Sigmoid colon (tissue), 7 donors: Measurements from ENCODE around the gene FAM13C. TPM values are rescaled to one million over a fixed set of nuclear protein-coding genes. Genes with fewer than 3 reads are reported as not detected.

Experiments used
- DNase-seq: peaks from one replicate; pipeline ENCODE4 v3.0.0-alpha.2; 2019
- H3K27ac ChIP-seq, 4 donors: fragments of 200-600 bp; sonication (generic); one replicate each; pipeline ENCODE4 v1.5.1; 2016 to 2019; ENCODE audit warnings: mild to moderate bottlenecking in 1 of 4
- H3K27me3 ChIP-seq, 3 donors: fragments of 200-600 bp; sonication (generic); one replicate each; pipeline ENCODE4 v1.5.1; 2019; ENCODE audit warnings: mild to moderate bottlenecking in 1 of 3
- H3K36me3 ChIP-seq, 4 donors: fragments of 200-600 bp; sonication (generic); one replicate each; pipeline ENCODE4 v1.5.1; 2016 to 2019
- H3K4me1 ChIP-seq, 4 donors: fragments of 200-600 bp; sonication (generic); one replicate each; pipeline ENCODE4 v1.5.1; 2017 to 2019
- H3K4me3 ChIP-seq, 4 donors: fragments of 200-600 bp; sonication (generic); one replicate each; pipeline ENCODE4 v1.5.1; 2017 to 2019; ENCODE audit warnings: mild to moderate bottlenecking in 2 of 4, moderate library complexity in 1 of 4
- H3K9me3 ChIP-seq, 4 donors: fragments of 200-600 bp in 3 of 4; sonication (generic) in 3 of 4; one replicate each; pipeline versions ENCODE4 v1.5.1 to v1.6.1; 2013 to 2019
- EP300 ChIP-seq, 4 donors: sonication (generic); formaldehyde crosslinking; IDR thresholded peaks; one replicate each; pipeline ENCODE4 v1.6.1; 2017; ENCODE audit warnings: antibody characterized with exemption in 4 of 4
- POLR2A ChIP-seq, 2 donors: fragments of 450-650 bp; IDR thresholded peaks; one replicate each; pipeline ENCODE4 v1.6.1; 2016; ENCODE audit warnings: antibody characterized with exemption in 2 of 2, mild to moderate bottlenecking in 2 of 2, moderate library complexity in 2 of 2
- POLR2AphosphoS5 ChIP-seq, 4 donors: sonication (generic); formaldehyde crosslinking; IDR thresholded peaks; one replicate each; pipeline ENCODE4 v1.6.1; 2017; ENCODE audit warnings: antibody characterized with exemption in 4 of 4
- WGBS, 2 donors: extraction: QIAGEN DNeasy Blood & Tissue Kit; methylation state at CpG; one replicate each; pipeline ENCODE4 v1.1.7; 2013; 5-methylcytosine and 5-hydroxymethylcytosine counted together
- intact Hi-C: fragments of 100-400 bp; cut with DNase I; formaldehyde crosslinking; loops from one replicate; pipeline ENCODE4 v1.15.1; 2023
- polyA plus RNA-seq, 3 donors: library from polyadenylated mRNA; stranded (reverse); fragments of 200-250 nt; gene quantifications; one replicate each; pipeline ENCODE4 v1.2.3, GENCODE V29; 2013
- total RNA-seq, 4 donors: library from RNA; depleted of rRNA; stranded (reverse); fragments of >200 nt; gene quantifications; one replicate each; pipeline ENCODE4 v1.1.0, GENCODE V29; 2016
- TF ChIP-seq, protein P1 (sequence below), 4 experiments: fragments of 450-650 bp in 3 of 4; fragments of 200-600 bp in 1 of 4; IDR thresholded peaks; one replicate each; pipeline ENCODE4 v1.5.1; 2016 to 2019; ENCODE audit warnings: antibody characterized with exemption in 4 of 4, mild to moderate bottlenecking in 3 of 4, moderate library complexity in 2 of 4
- donor health status: healthy with polysubstance abuse.
- donor health status: Bipolar disorder and iron deficiency.
- donor health status: healthy.

Gene FAM13C
- total and polyA plus RNA-seq, 7 donors = 0.92 to 33.9 (median 13.8) TPM

GRCh38 chr10:59384761-59385160 lies 22.4 kb upstream of the FAM13C start:
- no peak for TF ChIP-seq POLR2AphosphoS5 (IDR thresholded peaks at IDR 0.05)
- TF ChIP-seq EP300 (IDR thresholded peaks at IDR 0.05) = no peak
- TF ChIP-seq, protein P1, sequence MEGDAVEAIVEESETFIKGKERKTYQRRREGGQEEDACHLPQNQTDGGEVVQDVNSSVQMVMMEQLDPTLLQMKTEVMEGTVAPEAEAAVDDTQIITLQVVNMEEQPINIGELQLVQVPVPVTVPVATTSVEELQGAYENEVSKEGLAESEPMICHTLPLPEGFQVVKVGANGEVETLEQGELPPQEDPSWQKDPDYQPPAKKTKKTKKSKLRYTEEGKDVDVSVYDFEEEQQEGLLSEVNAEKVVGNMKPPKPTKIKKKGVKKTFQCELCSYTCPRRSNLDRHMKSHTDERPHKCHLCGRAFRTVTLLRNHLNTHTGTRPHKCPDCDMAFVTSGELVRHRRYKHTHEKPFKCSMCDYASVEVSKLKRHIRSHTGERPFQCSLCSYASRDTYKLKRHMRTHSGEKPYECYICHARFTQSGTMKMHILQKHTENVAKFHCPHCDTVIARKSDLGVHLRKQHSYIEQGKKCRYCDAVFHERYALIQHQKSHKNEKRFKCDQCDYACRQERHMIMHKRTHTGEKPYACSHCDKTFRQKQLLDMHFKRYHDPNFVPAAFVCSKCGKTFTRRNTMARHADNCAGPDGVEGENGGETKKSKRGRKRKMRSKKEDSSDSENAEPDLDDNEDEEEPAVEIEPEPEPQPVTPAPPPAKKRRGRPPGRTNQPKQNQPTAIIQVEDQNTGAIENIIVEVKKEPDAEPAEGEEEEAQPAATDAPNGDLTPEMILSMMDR (IDR thresholded peaks at IDR 0.05) = no peak
- no peak for TF ChIP-seq POLR2A (IDR thresholded peaks at IDR 0.05)
- Histone ChIP-seq H3K27me3 (no peaks in the 10 kb centered on the region), H3K4me1 (peaks cover 0 to 6% (median 0%) of the 10 kb centered on the region in 4 donors), H3K9me3 (no peaks in the 10 kb centered on the region), H3K27ac (no peak overlapping the region), H3K36me3 (no peaks in the 10 kb centered on the region), H3K4me3 (no peak overlapping the region)
- 48 to 73% methylated on average over 3 of the region's 3 CpGs for WGBS, 2 donors
- no peak for DNase-seq
- intact Hi-C loops = no loop called here

DNA sequence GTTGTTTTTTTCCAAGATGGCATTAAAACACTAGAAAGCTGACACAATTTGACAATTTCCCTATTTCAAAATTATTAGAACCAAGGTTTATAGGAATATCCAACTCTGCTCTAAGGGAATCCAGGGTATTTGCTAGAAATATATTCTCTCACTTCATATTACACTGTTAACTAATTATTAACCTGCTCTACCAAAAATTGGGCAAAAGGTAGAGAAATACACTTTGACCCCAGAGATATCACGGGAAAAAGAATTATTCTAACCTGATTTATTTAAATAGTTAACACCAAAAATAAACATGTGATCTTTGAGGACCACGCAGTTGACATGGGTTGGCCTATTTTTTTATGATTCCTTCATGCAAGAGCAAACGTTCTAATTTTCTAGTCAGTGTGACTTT lies 21.6 kb upstream of the FAM13C start:
- no peaks in the 10 kb centered on the region for H3K9me3 ChIP-seq
- H3K27me3 ChIP-seq = no peaks in the 10 kb centered on the region
- intact Hi-C loops = no loop called here
- TF ChIP-seq POLR2A (IDR thresholded peaks at IDR 0.05) (no peak), EP300 (IDR thresholded peaks at IDR 0.05) (no peak), POLR2AphosphoS5 (IDR thresholded peaks at IDR 0.05) (no peak)
- TF ChIP-seq, protein P1 (IDR thresholded peaks at IDR 0.05) = no peak
- H3K4me1 ChIP-seq = peaks cover 0 to 6% (median 0%) of the 10 kb centered on the region in 4 donors
- no peak overlapping the region for H3K4me3 ChIP-seq
- no peaks in the 10 kb centered on the region for H3K36me3 ChIP-seq
- DNase-seq = no peak
- H3K27ac ChIP-seq = peak overlapping the region in 3 of 4 donors; percentile 10 to 67 (median 40)
- 24 to 72% methylated on average over 3 of the region's 3 CpGs for WGBS, 2 donors

GRCh38 chr10:59383436-59383835 lies 21.1 kb upstream of the FAM13C start:
- Histone ChIP-seq H3K36me3 (no peaks in the 10 kb centered on the region), H3K27ac (peak overlapping the region; percentile 9 to 67 (median 25)), H3K27me3 (no peaks in the 10 kb centered on the region), H3K4me1 (peaks cover 0 to 6% (median 0%) of the 10 kb centered on the region in 4 donors), H3K9me3 (no peaks in the 10 kb centered on the region), H3K4me3 (no peak overlapping the region)
- DNase-seq = no peak
- 62 to 87% methylated on average over 1 of the region's 1 CpG for WGBS, 2 donors
- intact Hi-C loops = no loop called here
- TF ChIP-seq, protein P1 (IDR thresholded peaks at IDR 0.05) = no peak
- TF ChIP-seq POLR2A (IDR thresholded peaks at IDR 0.05) (no peak), POLR2AphosphoS5 (IDR thresholded peaks at IDR 0.05) (no peak), EP300 (IDR thresholded peaks at IDR 0.05) (no peak)

- no peak for TF ChIP-seq POLR2A (IDR thresholded peaks at IDR 0.05)
- TF ChIP-seq, protein P1 (IDR thresholded peaks at IDR 0.05) = no peak
- TF ChIP-seq POLR2AphosphoS5 (IDR thresholded peaks at IDR 0.05) = peak in 2 of 4 donors; percentile 25 to 29
- TF ChIP-seq EP300 (IDR thresholded peaks at IDR 0.05) = no peak
- no peaks in the 10 kb centered on the region for H3K27me3 ChIP-seq
- WGBS, 2 donors = 53 to 64% methylated on average over 3 of the region's 3 CpGs
- H3K9me3 ChIP-seq = no peaks in the 10 kb centered on the region
- intact Hi-C loops = no loop called here
- no peaks in the 10 kb centered on the region for H3K36me3 ChIP-seq
- H3K27ac ChIP-seq = peak overlapping the region; percentile 9 to 67 (median 25)
- no peak overlapping the region for H3K4me3 ChIP-seq
- no peak for DNase-seq
- H3K4me1 ChIP-seq = peaks cover 0 to 4% (median 0%) of the 10 kb centered on the region in 4 donors
These were observed 20.5 kb upstream of the FAM13C start for GRCh38 chr10:59382831-59383295.

GRCh38 chr10:59381687-59382086 lies 19.3 kb upstream of the FAM13C start:
- 13 to 51% methylated on average over 1 of the region's 1 CpG for WGBS, 2 donors
- Histone ChIP-seq H3K27ac (peak overlapping the region in 1 of 4 donors; percentile 67), H3K4me1 (no peaks in the 10 kb centered on the region), H3K36me3 (no peaks in the 10 kb centered on the region), H3K9me3 (no peaks in the 10 kb centered on the region), H3K27me3 (no peaks in the 10 kb centered on the region), H3K4me3 (no peak overlapping the region)
- DNase-seq = no peak
- intact Hi-C loops = no loop called here
- TF ChIP-seq POLR2AphosphoS5 (IDR thresholded peaks at IDR 0.05) (no peak), EP300 (IDR thresholded peaks at IDR 0.05) (no peak), POLR2A (IDR thresholded peaks at IDR 0.05) (no peak)
- TF ChIP-seq, protein P1 (IDR thresholded peaks at IDR 0.05) = no peak
